HG03432 (cell line): ENCODE results near the gene NKX2-3.

Source experiments
- ATAC-seq: cut with Tn5 transposase; IDR thresholded peaks from one replicate; pipeline ENCODE4 v1.9.1; 2021; ENCODE audit warnings: mild to moderate bottlenecking, moderate library complexity; ENCODE audit not compliant: unreplicated experiment

Gene NKX2-3

DNA sequence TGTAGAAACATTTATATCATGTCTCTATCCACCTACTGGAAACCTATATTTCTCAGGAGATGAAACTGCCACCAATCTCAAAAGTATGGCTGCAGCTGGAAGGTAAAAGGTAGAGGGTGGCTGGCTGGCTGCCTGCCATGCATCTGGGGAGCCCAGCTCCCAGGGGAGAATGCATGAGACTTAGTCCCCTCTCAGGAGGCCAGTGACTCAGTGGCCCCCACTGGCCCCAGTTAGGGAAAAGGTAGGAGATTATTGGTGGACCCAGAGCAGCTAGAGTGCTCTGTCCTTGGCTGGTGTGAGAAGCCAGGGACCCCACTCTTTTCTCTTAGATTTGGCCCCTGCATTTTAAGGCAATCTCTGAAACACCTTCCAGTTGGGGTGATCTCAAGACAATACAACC lies 6.8 kb upstream of the NKX2-3 start:
- no peak for ATAC-seq

DNA sequence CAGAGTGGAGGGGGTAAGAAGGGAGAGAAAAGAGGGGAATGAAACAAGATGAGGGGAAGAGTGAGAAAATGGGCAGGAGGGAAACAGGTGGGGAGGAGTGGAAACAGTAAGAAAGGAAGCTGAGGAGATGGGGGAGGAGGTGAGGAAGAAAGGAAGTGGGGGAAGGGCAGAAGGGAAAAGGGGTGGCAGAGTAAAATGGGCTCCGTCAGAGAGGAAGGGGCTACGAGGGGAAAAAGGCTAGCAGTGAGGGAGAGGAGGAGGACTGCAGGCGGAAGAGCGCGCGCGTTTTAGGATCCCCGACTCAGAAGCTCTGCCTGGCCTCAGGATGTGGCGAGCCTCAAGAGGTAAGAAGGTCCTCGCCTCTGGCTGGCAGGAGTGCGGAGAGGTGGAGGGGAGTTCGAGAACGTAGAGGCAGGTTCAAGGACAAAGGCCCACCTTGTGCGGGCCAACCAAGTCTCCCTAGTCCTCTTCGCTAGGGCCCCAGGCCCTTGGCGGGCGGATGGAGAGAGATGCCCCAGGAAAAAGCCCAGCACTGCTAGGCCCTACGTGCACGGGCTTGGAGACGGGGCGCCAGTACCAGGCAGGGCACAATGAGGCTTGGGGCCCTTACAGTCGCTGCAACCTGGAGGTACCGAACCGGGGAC lies 5.8 kb upstream of the NKX2-3 start:
- no peak for ATAC-seq

DNA sequence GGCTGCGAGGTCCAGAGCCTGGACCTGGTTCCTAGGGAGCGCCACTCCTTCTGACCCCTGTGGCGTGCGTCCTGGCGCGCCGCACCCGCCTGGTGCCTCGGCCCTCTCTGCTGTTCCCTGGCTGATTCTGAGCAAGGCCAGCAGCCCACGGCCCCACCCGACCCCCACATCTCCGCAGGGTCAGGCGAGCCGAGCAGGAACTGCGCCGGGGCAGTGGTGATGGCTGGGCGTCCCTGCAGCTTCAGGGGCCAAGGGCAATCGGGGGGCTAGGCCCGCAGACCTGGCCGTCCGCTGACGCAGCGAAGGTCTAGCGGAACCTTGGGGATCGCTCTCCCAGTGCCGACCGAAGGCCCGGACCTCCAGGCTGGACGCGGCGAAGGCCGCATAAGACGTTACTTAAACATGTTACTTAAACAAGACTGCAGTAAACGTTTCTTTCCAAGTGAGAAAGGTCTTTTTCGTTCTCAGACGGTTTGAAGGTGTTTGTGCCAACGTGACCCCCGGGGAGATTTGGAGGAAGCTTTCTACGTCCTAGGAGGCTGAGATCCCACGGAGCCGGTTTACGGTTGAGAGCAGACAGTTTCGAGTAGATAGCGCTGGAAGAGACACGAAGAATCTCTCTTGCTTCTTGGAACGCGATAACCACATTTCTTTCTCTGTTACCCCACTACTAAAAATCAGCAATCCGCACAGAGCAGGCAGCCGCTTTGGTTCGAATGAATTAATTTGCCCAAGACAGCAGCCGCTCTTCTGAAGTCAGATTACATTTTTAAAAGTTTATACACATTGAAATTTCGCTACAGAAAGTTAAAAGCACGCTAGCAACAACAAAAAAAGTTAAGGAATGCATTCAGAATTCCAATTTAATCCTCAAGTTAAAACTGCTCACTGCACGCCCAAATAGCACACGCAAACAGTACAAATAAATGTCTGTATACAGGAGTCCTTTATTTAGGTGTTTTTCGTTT lies 4.9 kb upstream of the NKX2-3 start:
- ATAC-seq = no peak

DNA sequence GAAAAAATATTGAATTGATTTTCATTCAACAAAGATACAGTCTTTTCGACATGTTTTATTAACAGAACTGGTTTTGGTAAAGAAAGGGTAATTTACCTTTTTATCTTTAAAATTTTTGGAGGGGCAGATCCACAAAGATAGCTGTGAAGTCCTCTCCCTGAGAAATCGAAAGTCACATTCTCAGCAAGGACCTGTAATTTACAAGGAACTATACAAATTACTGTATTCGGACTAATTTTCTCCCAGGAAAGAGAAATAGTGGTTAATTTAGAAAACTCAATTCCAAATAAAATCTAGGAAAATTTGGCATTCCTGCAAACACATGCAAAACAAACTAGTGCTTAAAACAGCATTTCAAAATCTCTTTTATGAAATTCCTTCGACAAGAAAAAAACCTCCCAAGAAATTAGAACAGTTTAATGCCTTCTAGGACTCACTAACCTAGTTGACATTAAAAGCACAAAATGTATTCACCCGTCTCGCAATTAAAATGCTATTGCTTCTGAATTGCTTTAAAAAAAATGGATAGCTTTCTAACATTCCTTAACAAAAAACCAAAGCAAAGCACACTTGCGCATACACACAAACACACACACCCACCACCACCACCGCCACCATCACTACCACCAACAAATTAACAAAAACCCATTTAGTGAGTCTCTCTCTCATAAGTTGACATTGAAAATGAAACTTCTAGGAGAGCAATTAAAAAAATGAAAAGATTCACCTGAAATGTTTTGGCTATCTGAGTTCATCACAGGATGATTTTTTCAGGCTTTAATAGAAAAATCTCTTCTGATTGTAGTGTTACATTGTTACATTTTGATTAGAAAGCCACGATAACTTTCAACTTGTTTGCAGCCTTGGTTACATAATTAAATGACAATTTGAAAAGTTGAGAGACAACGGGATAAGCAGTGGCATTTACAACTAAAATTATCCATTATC lies 4.0 kb upstream of the NKX2-3 start:
- no peak for ATAC-seq

DNA sequence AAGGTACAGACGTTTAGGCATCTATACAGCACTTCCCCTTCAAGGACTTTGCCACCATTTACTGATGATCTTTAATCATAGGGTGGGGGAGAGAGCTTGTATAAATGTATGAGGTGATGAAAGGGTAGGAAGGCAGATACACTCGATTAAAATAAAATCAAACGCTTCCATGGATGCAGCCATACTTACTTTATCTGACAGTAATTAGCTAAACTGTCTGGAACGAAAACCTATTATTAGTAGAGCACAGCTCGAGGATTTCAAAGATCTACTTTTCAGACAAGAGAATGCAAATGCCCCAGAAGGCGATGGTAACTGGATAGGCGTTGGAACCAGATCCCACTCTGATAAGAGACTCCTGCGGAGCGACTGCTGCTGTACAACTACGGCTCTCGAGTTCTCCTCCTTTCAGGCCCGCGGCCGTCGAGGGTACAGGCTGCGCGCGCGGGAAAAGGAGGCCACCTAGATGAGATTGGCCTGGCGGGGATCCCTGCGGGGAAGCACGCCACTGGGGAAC lies 3.1 kb upstream of the NKX2-3 start:
- no peak for ATAC-seq

DNA sequence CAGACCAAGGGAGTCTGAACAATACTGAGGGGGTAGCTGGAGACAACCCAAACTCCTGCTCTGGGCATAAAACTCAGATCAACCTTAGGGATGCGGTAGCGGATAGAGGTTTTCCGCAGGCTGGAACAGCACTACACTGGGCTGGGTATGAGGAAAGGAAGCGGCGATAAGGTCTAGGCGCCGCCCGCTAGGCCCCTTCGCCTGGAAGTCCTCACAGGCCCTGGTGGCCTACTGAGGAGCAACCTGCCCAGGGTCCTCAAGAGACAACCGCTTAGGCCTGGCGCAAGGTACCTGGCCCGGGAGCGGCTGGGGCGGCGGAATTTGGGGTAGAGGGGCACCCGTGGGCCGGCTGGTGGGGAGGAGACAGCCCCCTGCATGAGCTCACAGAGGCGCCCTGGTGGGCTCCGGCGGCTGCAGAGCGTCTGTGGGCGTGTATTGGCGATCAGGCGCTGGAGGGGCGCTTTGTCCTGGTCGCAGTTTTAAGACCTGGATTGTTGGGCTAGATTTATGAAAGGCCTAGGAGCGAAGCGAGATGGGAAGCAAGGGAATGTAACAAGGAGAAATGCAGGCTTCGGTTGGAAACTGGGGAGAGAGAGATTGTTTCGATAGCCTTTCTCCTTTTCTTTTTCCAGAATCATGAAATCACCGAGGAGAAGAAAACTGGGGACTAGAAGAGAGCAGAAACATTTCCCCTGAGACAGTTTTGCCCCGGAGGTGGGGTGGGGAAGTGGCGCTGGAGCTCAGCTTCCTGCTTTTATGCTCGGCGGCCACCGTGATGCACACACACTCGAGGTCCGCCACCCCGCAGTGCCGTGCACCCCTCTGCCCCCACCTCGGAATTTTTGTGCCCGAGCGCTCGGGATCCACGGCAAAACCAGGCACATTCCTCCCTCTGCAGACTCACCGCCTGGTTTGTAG lies 2.4 kb upstream of the NKX2-3 start:
- no peak for ATAC-seq

DNA sequence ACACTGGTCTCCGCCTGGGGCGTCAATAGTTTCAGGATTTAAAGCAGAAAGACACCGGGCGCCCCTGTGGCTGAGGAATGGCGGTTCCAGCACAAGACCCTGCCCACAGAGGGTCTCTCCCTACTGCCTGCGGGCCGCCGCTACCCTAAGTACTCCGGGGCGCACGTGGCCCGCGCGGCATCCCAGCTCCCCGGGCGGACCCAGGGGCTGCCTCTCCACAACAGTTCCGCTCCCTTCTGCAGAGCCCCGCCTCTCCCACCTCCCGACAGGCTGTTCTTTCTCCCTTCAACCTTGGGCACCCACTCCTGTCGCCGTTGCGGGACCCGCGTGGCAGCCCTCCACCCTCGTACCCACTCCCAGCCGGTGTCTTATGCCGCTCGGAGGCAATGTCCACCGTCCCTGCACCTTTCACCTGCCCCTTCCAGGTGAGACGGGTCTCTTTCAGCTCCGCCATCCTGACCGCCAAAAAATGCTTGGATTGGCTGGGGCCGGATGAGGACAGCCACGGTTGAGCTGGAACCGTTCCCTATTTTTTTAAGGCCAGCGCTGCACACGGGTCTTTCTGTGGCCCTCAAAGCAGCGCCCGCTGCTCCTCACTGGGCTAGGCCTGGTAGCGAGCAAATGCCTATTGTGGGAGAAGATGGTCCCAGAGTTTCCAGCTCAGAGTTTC lies 1.6 kb upstream of the NKX2-3 start:
- no peak for ATAC-seq

DNA sequence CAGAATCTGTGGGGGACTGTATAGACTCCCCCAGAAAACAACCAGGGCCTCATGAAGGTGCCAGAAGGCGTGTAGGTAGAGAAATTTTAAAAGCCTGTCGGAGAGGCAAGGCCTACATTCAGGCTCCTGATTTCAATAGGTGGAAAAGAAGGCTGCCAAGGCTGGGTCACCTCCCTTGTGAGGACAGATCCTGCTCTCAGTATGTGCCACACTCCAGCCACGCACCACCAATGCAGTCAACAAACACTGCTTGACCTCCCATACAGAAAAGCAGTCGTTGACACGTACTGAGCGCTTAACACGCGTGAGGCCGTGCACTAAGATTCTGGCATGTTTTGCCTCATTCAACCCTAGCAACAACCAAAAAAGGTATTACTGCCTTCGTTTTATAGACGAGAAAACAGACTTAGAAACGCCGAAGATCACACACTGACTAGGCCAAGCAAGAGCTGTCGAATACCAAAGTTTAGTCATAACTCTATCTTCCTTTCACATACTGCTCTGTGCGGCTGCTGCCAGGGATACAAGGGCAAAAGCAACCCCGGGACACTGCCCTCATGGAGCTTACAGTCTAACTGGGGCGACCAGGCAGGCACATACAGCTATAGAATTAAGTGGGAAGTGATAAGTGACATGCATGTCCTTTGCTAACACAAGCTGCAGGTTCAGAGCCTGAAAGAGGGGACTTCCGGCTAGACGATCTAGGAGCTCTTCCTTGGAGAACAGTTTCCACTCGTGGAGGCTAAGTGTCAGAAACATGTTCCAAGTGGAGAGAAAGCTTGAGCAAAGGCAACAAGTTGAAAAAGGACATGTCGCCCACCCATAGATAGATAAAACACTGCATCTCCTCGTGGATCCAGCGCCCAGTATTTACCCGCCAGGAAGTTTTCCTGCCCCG lies 797 bp upstream of the NKX2-3 start:
- no peak for ATAC-seq

DNA sequence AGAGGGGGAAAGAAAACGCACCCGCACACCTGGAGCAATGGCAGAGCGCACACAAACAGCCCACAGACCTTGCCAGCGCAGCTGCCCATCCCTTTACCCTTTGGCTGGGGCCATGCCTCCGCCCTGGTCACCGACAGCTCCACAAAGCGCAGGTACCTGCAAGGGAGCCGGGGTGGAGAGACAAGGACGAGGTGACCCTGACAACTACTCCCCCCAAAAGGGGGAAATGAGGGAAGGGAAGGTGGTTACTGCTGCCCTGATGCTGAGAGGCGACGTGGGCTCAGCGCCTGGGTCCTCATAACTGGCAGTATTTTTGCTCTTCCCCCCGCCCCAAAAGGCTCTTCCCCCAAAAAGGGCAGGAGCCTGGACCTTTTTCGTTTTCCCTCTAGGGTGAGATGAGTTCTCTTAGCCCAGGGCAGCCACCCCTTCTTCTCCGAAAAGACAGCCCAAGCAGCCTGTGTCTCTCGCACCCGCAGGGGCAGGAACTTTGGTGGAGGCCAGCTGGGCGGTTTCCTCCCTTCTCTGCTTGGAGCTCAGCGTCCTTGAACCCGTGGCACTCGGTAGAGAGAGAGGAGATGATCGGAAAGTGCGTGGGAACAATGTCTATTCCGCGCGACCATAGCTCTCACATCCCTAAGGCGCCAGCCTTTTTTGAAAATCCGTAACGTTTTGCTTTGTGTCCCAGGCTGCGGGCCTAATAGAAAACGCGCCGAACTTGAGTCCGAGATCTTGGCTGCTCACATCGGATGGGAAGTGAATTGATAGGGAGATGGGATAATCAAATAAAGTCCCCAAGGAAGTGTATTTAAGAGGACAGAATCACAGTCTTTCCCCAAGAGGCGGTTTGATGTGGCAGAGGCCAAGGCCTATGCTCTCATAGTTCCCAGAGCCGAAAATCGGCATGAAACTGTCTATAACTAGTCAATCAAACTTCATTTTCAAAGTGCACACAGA lies 1.0 kb downstream of the NKX2-3 start:
- ATAC-seq = no peak

DNA sequence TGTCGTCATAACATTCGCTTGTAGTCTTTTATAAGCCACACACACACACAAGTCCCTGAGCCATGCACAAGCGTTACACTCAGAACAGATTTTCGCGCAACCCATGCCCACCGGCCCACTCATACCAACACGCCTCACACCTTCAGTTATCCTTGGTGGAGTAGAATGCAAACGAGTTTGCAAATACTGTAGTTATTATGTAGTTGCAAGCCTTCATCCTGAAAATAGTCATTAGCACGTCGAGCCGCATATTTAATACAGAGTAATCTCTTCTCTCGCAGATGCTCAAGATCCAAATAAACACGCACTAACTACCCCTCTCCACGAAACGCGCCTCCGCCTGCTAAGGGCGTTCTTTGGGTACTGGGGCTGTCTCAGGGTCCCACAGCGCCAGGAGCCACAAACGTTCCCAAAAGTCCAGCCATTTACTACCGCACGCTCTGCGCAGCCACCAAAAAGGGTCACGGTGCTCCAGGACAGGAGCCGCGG lies 1.8 kb downstream of the NKX2-3 start:
- ATAC-seq = no peak

DNA sequence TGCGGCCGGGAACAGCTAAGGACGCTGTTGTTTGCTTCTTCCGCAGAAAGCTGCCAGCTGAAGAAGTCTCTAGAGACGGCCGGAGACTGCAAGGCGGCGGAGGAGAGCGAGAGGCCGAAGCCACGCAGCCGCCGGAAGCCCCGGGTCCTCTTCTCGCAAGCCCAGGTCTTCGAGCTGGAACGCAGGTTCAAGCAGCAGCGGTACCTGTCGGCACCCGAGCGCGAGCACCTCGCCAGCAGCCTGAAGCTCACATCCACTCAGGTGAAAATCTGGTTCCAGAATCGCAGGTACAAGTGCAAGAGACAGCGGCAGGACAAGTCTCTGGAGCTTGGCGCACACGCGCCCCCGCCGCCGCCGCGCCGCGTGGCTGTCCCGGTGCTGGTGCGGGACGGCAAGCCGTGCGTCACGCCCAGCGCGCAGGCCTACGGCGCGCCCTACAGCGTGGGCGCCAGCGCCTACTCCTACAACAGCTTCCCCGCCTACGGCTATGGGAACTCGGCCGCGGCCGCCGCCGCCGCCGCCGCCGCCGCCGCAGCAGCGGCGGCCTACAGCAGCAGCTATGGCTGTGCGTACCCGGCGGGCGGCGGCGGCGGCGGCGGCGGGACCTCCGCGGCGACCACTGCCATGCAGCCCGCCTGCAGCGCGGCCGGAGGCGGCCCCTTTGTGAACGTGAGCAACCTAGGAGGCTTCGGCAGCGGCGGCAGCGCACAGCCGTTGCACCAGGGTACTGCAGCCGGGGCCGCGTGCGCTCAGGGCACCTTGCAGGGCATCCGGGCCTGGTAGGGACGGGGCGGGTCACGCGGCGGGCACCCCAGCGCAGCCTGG lies 2.4 kb downstream of the NKX2-3 start:
- ATAC-seq = no peak

DNA sequence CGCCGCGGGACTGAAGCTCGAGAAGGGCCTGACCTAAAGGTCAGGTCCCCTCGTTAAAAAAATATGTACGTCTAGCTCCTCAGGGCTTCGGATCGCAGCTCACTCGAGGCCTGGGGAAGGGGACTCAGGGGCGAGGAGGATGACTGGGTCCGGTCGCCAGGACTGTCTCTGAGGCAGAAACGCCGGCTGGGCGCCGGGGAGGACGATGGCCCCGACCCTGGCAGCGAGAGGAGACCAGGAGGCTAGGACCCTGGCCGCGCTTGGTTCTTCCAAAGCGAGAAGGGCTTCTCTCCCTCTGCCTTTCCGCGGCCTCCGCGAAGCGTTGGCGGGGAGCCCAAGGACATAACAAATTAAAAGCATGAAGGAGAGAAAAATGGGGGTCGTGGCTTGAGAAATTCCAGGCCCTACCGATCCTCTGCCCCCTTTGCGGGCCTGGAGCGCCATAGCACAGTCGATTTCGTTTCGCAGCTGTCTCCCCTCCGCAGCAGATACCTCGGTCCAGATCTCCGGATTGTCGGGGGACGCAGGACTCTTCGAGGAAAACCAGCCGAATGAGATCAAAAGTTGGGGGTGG lies 3.1 kb downstream of the NKX2-3 start:
- ATAC-seq = no peak

DNA sequence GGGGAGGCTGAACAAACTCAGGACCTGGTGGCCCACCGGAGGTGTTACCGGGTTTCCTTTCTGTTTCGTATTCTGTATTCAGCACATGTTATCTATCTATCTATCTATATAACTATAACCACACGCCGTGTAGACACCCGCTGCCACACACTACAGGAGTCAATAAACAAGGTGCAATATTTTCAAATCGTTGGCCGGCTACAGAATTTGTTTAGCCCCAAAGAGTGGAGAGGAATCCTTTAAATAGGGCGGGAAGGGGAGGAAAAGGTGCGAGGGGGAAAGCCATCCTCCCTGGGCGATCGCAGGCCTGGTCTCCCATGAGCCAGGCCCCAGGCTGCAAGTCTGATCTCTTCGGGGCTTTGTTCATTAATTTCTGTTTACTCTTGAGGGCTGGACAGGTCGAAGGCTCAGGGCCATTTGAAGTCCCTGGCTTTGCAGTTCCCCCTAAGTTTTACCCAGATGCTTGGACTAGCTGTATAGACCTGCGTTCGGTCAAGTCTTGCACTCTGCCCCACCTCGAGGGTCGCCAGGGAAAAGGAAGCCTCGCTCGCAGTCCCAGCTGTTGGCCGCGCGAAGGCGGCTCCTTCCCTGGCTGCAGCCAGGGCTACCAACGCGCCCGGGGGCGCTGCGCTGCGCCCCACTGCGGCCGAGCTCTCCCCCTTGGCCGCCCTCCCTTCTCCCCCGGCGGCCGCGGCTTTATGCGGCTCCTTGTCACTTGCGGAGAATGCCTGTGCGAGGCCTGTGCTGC lies 3.8 kb downstream of the NKX2-3 start:
- ATAC-seq = no peak

DNA sequence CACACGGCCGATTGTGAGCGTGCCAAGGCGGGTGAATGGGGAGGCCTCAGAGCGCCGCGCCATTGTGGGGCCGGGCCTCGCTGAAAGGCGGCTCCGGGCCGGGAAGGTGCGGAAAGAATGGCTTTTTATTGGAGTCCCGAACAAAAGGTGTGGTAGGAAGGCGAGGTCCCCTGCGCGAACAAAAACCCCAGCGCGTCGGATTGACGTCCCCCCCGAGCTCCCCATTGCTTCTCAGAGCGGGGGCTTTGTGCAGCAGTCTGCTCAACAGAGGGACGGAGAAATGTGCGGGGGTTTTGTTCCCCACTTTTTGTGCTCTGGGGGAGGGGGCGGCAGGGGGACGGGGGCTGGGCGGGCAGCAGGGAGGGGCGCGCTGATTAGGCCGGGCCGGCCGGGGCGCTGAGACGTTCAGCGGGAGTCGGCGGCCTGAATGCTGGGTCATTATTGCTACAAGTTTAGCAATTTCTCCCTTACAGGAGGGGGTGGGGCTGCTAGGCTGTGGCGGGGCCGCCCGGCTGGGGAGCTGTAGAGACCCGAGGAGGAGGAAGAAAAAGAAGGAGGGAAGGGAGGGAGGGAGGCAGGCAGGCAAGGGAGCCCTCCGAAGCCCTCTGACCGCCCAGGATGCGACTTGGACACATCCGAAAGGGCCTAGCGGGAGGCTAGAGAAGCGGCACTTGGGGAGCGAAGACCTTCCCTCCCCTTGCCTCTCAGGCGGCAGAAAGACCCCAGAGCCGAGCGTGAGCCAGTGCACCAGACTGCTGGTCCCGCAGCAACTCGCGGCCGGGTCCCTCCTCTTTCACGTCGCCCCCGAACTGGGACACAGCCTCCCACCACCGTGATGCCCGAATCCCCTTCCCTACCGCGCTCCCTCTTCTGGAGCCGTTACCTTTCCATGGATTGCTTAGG lies 4.6 kb downstream of the NKX2-3 start:
- ATAC-seq = no peak
